A673 (cell line): Measurements from ENCODE around the gene DPPA4. TPM values are rescaled to one million over a fixed set of nuclear protein-coding genes. Genes with fewer than 3 reads are reported as not detected.

Experiments used
- BruUV-seq: library from RNA; stranded (reverse); fragments of 400-500 nt; replicated peaks from 2 replicates; lab custom pipeline; 2021; lab: Mats Ljungman, UMichigan
- CTCF ChIA-PET: fragments of 300-600 bp; sonication (Branson Sonifier 250); formaldehyde crosslinking; loops from one replicate; lab custom pipeline; 2022; ENCODE audit warnings: antibody characterized with exemption; lab: Charles Lee
- POLR2A ChIA-PET: fragments of 300-600 bp; sonication (Branson Sonifier 250); formaldehyde crosslinking; loops from one replicate; lab custom pipeline; 2022; ENCODE audit warnings: antibody characterized with exemption; ENCODE audit not compliant: low non-redundant PET; lab: Charles Lee
- DNase-seq: peaks from one replicate; pipeline ENCODE4 v3.0.0-alpha.2; 2015; ENCODE audit warnings: low spot score
- H3K27ac ChIP-seq: fragments of 200-600 bp; sonication (generic); 2 replicates; pipeline ENCODE4 v1.5.1; 2016; ENCODE audit warnings: mixed run types, low read depth, mild to moderate bottlenecking, mixed read lengths, antibody characterized with exemption, low read length; ENCODE audit not compliant: poor library complexity, severe bottlenecking
- H3K27me3 ChIP-seq: fragments of 200-600 bp; sonication (generic); replicated peaks from 2 replicates; pipeline ENCODE4 v1.6.1; 2017; ENCODE audit warnings: mixed run types, low read depth, mild to moderate bottlenecking, mixed read lengths, antibody characterized with exemption, low read length; ENCODE audit not compliant: insufficient read depth, poor library complexity
- H3K36me3 ChIP-seq: fragments of 200-600 bp; sonication (generic); 2 replicates; pipeline ENCODE4 v1.6.1; 2016; ENCODE audit warnings: mixed run types, mild to moderate bottlenecking, mixed read lengths, antibody characterized with exemption, low read length; ENCODE audit not compliant: insufficient read depth, poor library complexity, severe bottlenecking
- H3K4me1 ChIP-seq: fragments of 200-600 bp; sonication (generic); 2 replicates; pipeline ENCODE4 v1.6.1; 2017; ENCODE audit warnings: mixed run types, mild to moderate bottlenecking, mixed read lengths, antibody characterized with exemption, low read length; ENCODE audit not compliant: insufficient read depth, poor library complexity, severe bottlenecking
- H3K4me3 ChIP-seq: fragments of 200-600 bp; sonication (generic); 2 replicates; pipeline ENCODE4 v1.5.1; 2016; ENCODE audit warnings: low read depth, mixed run types, mild to moderate bottlenecking, mixed read lengths, low read length; ENCODE audit not compliant: poor library complexity, severe bottlenecking
- H3K9me3 ChIP-seq: fragments of 200-600 bp; sonication (generic); 2 replicates; pipeline ENCODE4 v1.6.1; 2016; ENCODE audit warnings: mixed run types, low read depth, mild to moderate bottlenecking, mixed read lengths, antibody characterized with exemption, low read length; ENCODE audit not compliant: poor library complexity, severe bottlenecking
- EZH2 ChIP-seq: fragments of 200-600 bp; sonication (generic); IDR thresholded peaks from 2 replicates; pipeline ENCODE4 v1.6.1; 2017; ENCODE audit warnings: borderline replicate concordance, low read depth, mild to moderate bottlenecking, mixed read lengths, antibody characterized with exemption, low read length; ENCODE audit not compliant: poor library complexity, severe bottlenecking
- intact Hi-C: fragments of 100-400 bp; cut with micrococcal nuclease; formaldehyde crosslinking; loops from one replicate; pipeline ENCODE4 v1.10.0; 2022; ENCODE audit not compliant: unreplicated experiment
- total RNA-seq: library from RNA; stranded (reverse); gene quantifications from 2 replicates; pipeline ENCODE4 v1.2.3, GENCODE V29; 2021
- TF ChIP-seq, protein P1 (sequence below): fragments of 300-800, 200-600 bp; sonication (generic); conservative IDR thresholded peaks from 2 replicates; pipeline ENCODE4 v1.5.1; 2017; ENCODE audit warnings: low read depth, mild to moderate bottlenecking, antibody characterized with exemption, low read length, moderate library complexity, mixed read lengths

The DPPA4 gene
- total RNA-seq, 1 experiment from 2014 or later, result not detected

DNA sequence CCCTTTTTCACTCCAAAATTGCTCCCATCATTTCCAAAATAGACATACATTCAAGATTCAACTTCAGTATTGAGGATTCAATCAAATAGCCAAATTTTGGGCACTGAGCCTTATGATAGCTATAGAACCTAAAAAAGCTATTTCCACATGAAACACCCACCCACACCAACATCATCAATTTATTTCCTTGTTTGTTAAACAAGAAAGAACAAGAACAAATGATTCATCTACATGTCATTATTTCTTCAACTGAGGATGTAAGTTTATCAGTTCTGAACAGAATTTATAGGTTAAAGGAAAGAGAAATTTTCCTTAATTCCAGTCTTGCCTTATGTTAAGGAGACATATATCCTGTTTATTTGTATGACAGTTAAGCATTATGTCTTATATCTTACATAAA is 53.3 kb downstream of the DPPA4 start:
- no peaks in the 10 kb centered on the region for H3K4me1 ChIP-seq
- ChIA-PET CTCF (no interaction called here), POLR2A (no interaction called here)
- DNase-seq, result no peak
- H3K4me3 ChIP-seq, result no peak overlapping the region
- intact Hi-C loops, result no loop called here
- H3K27ac ChIP-seq, result no peak overlapping the region
- H3K9me3 ChIP-seq, result no peaks in the 10 kb centered on the region
- H3K36me3 ChIP-seq, result no peaks in the 10 kb centered on the region
- no peak for TF ChIP-seq EZH2
- TF ChIP-seq, protein P1, sequence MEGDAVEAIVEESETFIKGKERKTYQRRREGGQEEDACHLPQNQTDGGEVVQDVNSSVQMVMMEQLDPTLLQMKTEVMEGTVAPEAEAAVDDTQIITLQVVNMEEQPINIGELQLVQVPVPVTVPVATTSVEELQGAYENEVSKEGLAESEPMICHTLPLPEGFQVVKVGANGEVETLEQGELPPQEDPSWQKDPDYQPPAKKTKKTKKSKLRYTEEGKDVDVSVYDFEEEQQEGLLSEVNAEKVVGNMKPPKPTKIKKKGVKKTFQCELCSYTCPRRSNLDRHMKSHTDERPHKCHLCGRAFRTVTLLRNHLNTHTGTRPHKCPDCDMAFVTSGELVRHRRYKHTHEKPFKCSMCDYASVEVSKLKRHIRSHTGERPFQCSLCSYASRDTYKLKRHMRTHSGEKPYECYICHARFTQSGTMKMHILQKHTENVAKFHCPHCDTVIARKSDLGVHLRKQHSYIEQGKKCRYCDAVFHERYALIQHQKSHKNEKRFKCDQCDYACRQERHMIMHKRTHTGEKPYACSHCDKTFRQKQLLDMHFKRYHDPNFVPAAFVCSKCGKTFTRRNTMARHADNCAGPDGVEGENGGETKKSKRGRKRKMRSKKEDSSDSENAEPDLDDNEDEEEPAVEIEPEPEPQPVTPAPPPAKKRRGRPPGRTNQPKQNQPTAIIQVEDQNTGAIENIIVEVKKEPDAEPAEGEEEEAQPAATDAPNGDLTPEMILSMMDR, result no peak
- no TSS peak for BruUV-seq
- H3K27me3 ChIP-seq, result no peaks in the 10 kb centered on the region

DNA sequence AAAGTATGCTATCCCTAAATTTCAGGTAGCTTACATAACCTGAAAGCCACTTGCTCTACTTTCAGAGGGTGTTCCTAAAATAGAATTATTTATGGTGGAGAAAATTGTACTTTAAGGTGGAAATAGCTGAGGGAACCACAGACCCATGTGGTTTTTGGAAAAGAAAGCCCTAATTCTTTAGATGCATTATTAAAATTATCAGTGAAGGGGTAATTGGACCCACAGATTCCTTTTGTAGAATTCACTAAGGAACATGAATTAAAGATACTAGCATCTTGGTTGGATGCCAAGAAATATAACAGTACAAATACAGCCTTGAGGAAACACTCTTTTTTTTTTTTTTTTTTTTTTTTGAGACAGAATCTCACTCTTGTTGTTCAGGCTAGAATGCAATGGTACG is 58.8 kb downstream of the DPPA4 start:
- H3K27ac ChIP-seq, result no peak overlapping the region
- TF ChIP-seq EZH2, result no peak
- TF ChIP-seq, protein P1, result no peak
- no TSS peak for BruUV-seq
- H3K9me3 ChIP-seq, result no peaks in the 10 kb centered on the region
- H3K4me3 ChIP-seq, result no peak overlapping the region
- no peaks in the 10 kb centered on the region for H3K4me1 ChIP-seq
- ChIA-PET POLR2A (no interaction called here), CTCF (no interaction called here)
- DNase-seq, result no peak
- no peaks in the 10 kb centered on the region for H3K27me3 ChIP-seq
- intact Hi-C loops, result no loop called here
- H3K36me3 ChIP-seq, result no peaks in the 10 kb centered on the region

DNA sequence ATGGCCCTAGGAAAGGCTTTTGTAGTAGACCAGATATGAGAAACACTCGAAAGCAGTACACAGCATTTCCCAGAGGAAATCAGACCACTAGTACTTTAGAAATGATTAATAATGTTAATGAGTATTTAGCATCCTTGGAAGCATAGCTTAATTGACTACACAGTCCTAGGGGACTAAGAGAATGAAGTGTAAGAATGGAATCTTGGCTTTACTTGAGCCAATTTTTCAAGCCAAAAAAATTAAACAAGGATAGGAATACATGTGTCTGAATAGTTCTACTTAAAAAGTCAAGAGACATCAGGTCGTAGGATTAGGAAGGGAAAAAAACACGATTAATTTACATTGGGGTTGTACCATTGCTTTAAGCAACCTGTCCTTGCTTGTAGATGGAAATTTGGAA is 59.2 kb downstream of the DPPA4 start:
- Histone ChIP-seq H3K27ac (no peak overlapping the region), H3K27me3 (no peaks in the 10 kb centered on the region), H3K36me3 (no peaks in the 10 kb centered on the region), H3K9me3 (no peaks in the 10 kb centered on the region), H3K4me3 (no peak overlapping the region), H3K4me1 (no peaks in the 10 kb centered on the region)
- BruUV-seq, result no TSS peak
- no peak for TF ChIP-seq EZH2
- TF ChIP-seq, protein P1, result no peak
- POLR2A ChIA-PET, result no interaction called here
- no peak for DNase-seq
- intact Hi-C loops, result no loop called here
- CTCF ChIA-PET, result no interaction called here

Other genes with a start within 250 kb of the DPPA4 start
- 0.68 and 0.88 TPM in 2 replicates for gene MORC1, start 219.4 kb downstream of the DPPA4 start, total RNA-seq
- not detected in 2 replicates for gene C3orf85, start 200.8 kb downstream of the DPPA4 start, total RNA-seq
- gene DPPA2, start 21.0 kb downstream of the DPPA4 start, total RNA-seq, result not detected in 2 replicates